Sigmoid colon (tissue), 7 donors: ENCODE measurements around the gene C2CD3. TPM values are rescaled to one million over a fixed set of nuclear protein-coding genes. Genes with fewer than 3 reads are reported as not detected.

Source experiments
- DNase-seq: peaks from one replicate; pipeline ENCODE4 v3.0.0-alpha.2; 2019
- H3K27ac ChIP-seq, 4 donors: fragments of 200-600 bp; sonication (generic); one replicate each; pipeline ENCODE4 v1.5.1; 2016 to 2019; ENCODE audit warnings: mild to moderate bottlenecking in 1 of 4
- H3K27me3 ChIP-seq, 3 donors: fragments of 200-600 bp; sonication (generic); one replicate each; pipeline ENCODE4 v1.5.1; 2019; ENCODE audit warnings: mild to moderate bottlenecking in 1 of 3
- H3K36me3 ChIP-seq, 4 donors: fragments of 200-600 bp; sonication (generic); one replicate each; pipeline ENCODE4 v1.5.1; 2016 to 2019
- H3K4me1 ChIP-seq, 4 donors: fragments of 200-600 bp; sonication (generic); one replicate each; pipeline ENCODE4 v1.5.1; 2017 to 2019
- H3K4me3 ChIP-seq, 4 donors: fragments of 200-600 bp; sonication (generic); one replicate each; pipeline ENCODE4 v1.5.1; 2017 to 2019; ENCODE audit warnings: mild to moderate bottlenecking in 2 of 4, moderate library complexity in 1 of 4
- H3K9me3 ChIP-seq, 4 donors: fragments of 200-600 bp in 3 of 4; sonication (generic) in 3 of 4; one replicate each; pipeline versions ENCODE4 v1.5.1 to v1.6.1; 2013 to 2019
- EP300 ChIP-seq, 4 donors: sonication (generic); formaldehyde crosslinking; IDR thresholded peaks; one replicate each; pipeline ENCODE4 v1.6.1; 2017; ENCODE audit warnings: antibody characterized with exemption in 4 of 4
- POLR2A ChIP-seq, 2 donors: fragments of 450-650 bp; IDR thresholded peaks; one replicate each; pipeline ENCODE4 v1.6.1; 2016; ENCODE audit warnings: antibody characterized with exemption in 2 of 2, mild to moderate bottlenecking in 2 of 2, moderate library complexity in 2 of 2
- POLR2AphosphoS5 ChIP-seq, 4 donors: sonication (generic); formaldehyde crosslinking; IDR thresholded peaks; one replicate each; pipeline ENCODE4 v1.6.1; 2017; ENCODE audit warnings: antibody characterized with exemption in 4 of 4
- WGBS, 2 donors: extraction: QIAGEN DNeasy Blood & Tissue Kit; methylation state at CpG; one replicate each; pipeline ENCODE4 v1.1.7; 2013; 5-methylcytosine and 5-hydroxymethylcytosine counted together
- intact Hi-C: fragments of 100-400 bp; cut with DNase I; formaldehyde crosslinking; loops from one replicate; pipeline ENCODE4 v1.15.1; 2023
- polyA plus RNA-seq, 3 donors: library from polyadenylated mRNA; stranded (reverse); fragments of 200-250 nt; gene quantifications; one replicate each; pipeline ENCODE4 v1.2.3, GENCODE V29; 2013
- total RNA-seq, 4 donors: library from RNA; depleted of rRNA; stranded (reverse); fragments of >200 nt; gene quantifications; one replicate each; pipeline ENCODE4 v1.1.0, GENCODE V29; 2016
- TF ChIP-seq, protein P1 (sequence below), 4 experiments: fragments of 450-650 bp in 3 of 4; fragments of 200-600 bp in 1 of 4; IDR thresholded peaks; one replicate each; pipeline ENCODE4 v1.5.1; 2016 to 2019; ENCODE audit warnings: antibody characterized with exemption in 4 of 4, mild to moderate bottlenecking in 3 of 4, moderate library complexity in 2 of 4
- donor health status: healthy with polysubstance abuse.
- donor health status: Bipolar disorder and iron deficiency.
- donor health status: healthy.

Gene C2CD3
- total and polyA plus RNA-seq, 7 donors, result 6.9 to 29.1 (median 17.2) TPM

- TF ChIP-seq EP300 (IDR thresholded peaks at IDR 0.05) (no peak), POLR2A (IDR thresholded peaks at IDR 0.05) (no peak), POLR2AphosphoS5 (IDR thresholded peaks at IDR 0.05) (no peak)
- TF ChIP-seq, protein P1, sequence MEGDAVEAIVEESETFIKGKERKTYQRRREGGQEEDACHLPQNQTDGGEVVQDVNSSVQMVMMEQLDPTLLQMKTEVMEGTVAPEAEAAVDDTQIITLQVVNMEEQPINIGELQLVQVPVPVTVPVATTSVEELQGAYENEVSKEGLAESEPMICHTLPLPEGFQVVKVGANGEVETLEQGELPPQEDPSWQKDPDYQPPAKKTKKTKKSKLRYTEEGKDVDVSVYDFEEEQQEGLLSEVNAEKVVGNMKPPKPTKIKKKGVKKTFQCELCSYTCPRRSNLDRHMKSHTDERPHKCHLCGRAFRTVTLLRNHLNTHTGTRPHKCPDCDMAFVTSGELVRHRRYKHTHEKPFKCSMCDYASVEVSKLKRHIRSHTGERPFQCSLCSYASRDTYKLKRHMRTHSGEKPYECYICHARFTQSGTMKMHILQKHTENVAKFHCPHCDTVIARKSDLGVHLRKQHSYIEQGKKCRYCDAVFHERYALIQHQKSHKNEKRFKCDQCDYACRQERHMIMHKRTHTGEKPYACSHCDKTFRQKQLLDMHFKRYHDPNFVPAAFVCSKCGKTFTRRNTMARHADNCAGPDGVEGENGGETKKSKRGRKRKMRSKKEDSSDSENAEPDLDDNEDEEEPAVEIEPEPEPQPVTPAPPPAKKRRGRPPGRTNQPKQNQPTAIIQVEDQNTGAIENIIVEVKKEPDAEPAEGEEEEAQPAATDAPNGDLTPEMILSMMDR (IDR thresholded peaks at IDR 0.05), result no peak
- DNase-seq, result no peak
- intact Hi-C loops, result no loop called here
- H3K4me1 ChIP-seq, result no peaks in the 10 kb centered on the region
- H3K9me3 ChIP-seq, result no peaks in the 10 kb centered on the region
- WGBS, 2 donors, result 78 to 90% methylated on average over 2 of the region's 2 CpGs
- H3K4me3 ChIP-seq, result no peak overlapping the region
- no peak overlapping the region for H3K27ac ChIP-seq
- H3K36me3 ChIP-seq, result peaks cover under 1 to 61% (median 17%) of the 10 kb centered on the region in 4 donors
- no peaks in the 10 kb centered on the region for H3K27me3 ChIP-seq
These were observed 126.3 kb downstream of the C2CD3 start for GRCh38 chr11:74044538-74044937.

DNA sequence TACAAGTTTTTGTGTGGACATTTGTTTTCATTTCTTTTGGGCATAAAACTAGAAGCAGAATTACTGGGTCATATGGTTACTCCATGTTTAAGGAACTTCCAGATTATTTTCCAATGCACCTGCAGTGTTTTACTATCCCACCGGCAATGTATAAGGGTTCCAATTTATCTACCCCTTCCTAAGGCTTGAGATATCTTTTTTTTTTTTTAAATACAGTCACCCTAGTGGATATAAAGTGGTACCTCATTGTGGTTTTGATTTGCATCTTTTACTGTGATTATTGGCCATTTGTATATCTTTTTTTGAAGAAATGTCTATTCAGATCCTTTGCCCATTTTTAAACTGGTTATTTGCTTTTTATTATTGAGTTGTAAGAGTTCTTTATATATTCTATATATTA lies 127.4 kb downstream of the C2CD3 start:
- Histone ChIP-seq H3K9me3 (no peaks in the 10 kb centered on the region), H3K36me3 (peaks cover 4 to 61% (median 17%) of the 10 kb centered on the region in 4 donors), H3K27me3 (no peaks in the 10 kb centered on the region), H3K4me1 (no peaks in the 10 kb centered on the region), H3K4me3 (no peak overlapping the region), H3K27ac (no peak overlapping the region)
- 96% methylated on average over 1 of the region's 1 CpG for WGBS, 2 donors
- DNase-seq, result no peak
- no peak for TF ChIP-seq POLR2A (IDR thresholded peaks at IDR 0.05)
- TF ChIP-seq, protein P1 (IDR thresholded peaks at IDR 0.05), result no peak
- TF ChIP-seq POLR2AphosphoS5 (IDR thresholded peaks at IDR 0.05), result no peak
- TF ChIP-seq EP300 (IDR thresholded peaks at IDR 0.05), result no peak
- intact Hi-C loops, result no loop called here

DNA sequence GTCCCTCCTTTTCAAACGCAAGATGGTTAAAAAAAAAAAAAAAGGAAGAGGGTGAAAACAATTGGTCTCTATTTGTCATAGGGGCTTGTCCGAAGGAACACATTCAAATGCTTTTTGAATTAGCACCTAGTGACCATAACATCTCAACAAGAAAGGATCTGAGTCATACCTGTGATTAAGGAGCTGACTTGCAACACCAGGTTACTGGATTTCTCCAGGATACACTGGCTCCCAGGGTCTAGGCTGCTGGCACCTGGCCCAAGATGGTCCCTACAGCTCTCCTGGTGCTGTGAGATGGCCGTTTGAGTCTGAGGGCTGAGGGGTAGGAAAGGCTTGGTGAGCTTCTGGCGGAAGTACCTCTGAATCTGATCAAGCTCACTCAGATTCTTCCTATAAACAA lies 133.5 kb downstream of the C2CD3 start:
- intact Hi-C loops, result no loop called here
- 86 to 95% methylated on average over 4 of the region's 4 CpGs for WGBS, 2 donors
- Histone ChIP-seq H3K9me3 (no peaks in the 10 kb centered on the region), H3K27ac (no peak overlapping the region), H3K4me1 (no peaks in the 10 kb centered on the region), H3K27me3 (no peaks in the 10 kb centered on the region), H3K4me3 (no peak overlapping the region), H3K36me3 (peaks cover 7 to 86% (median 34%) of the 10 kb centered on the region in 4 donors)
- TF ChIP-seq POLR2A (IDR thresholded peaks at IDR 0.05) (no peak), EP300 (IDR thresholded peaks at IDR 0.05) (no peak), POLR2AphosphoS5 (IDR thresholded peaks at IDR 0.05) (no peak)
- TF ChIP-seq, protein P1 (IDR thresholded peaks at IDR 0.05), result no peak
- no peak for DNase-seq

DNA sequence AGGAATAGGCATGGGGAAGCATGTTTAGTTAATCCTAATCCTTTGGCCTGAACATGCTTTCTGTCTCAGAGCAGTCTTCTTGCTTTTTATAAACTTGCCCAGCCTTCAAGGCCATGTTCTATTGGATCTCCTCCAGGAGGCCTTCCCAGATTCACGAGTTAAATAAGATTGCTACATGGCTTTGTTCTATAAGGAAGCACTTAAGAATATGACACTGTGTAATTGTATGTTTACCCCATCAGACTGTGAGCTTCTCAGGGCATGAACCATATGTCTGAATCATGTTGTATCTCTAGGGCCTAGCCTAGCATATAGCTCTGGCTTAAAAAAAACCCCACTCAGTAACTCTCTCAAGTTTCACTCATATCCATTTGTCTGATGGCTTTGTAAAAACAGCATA lies 135.5 kb downstream of the C2CD3 start:
- H3K4me3 ChIP-seq, result no peak overlapping the region
- no peak for DNase-seq
- intact Hi-C loops, result no loop called here
- 17 to 53% methylated on average over 1 of the region's 1 CpG for WGBS, 2 donors
- no peak overlapping the region for H3K27ac ChIP-seq
- no peaks in the 10 kb centered on the region for H3K4me1 ChIP-seq
- H3K36me3 ChIP-seq, result peaks cover 7 to 90% (median 26%) of the 10 kb centered on the region in 4 donors
- H3K27me3 ChIP-seq, result no peaks in the 10 kb centered on the region
- TF ChIP-seq POLR2A (IDR thresholded peaks at IDR 0.05), result no peak
- TF ChIP-seq POLR2AphosphoS5 (IDR thresholded peaks at IDR 0.05), result no peak
- no peak for TF ChIP-seq EP300 (IDR thresholded peaks at IDR 0.05)
- TF ChIP-seq, protein P1 (IDR thresholded peaks at IDR 0.05), result no peak
- H3K9me3 ChIP-seq, result no peaks in the 10 kb centered on the region

DNA sequence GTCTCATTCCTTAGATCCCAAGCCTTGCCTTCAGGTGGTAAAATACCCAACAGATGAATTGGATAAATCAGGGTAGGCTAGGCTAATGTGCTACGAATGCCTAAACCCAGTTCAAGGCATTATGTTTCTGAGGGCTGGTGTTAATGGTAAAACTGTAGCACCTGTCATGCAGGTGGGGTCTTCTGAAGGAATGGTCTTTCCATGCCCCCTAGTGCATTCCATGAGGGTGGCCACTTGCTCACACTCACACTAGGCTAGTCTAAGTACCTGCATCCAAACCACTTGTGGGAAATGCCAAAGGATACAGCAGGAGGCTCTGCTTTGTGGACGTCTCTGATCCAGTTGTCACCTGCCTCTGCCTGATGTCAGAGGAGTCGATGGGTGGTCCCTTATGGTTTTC lies 137.8 kb downstream of the C2CD3 start:
- Histone ChIP-seq H3K36me3 (peaks cover 4 to 69% (median 23%) of the 10 kb centered on the region in 4 donors), H3K27ac (no peak overlapping the region), H3K27me3 (no peaks in the 10 kb centered on the region), H3K4me3 (no peak overlapping the region), H3K9me3 (no peaks in the 10 kb centered on the region), H3K4me1 (no peaks in the 10 kb centered on the region)
- WGBS, 2 donors, result 92 to 94% methylated on average over 3 of the region's 3 CpGs
- intact Hi-C loops, result no loop called here
- DNase-seq, result no peak
- TF ChIP-seq POLR2A (IDR thresholded peaks at IDR 0.05), result no peak
- TF ChIP-seq EP300 (IDR thresholded peaks at IDR 0.05), result no peak
- TF ChIP-seq, protein P1 (IDR thresholded peaks at IDR 0.05), result no peak
- TF ChIP-seq POLR2AphosphoS5 (IDR thresholded peaks at IDR 0.05), result no peak
